Transverse colon (tissue), 4 donors: Measurements from ENCODE around the gene MARCHF9. TPM values are rescaled to one million over a fixed set of nuclear protein-coding genes. Genes with fewer than 3 reads are reported as not detected.

Experiments used
- DNase-seq: peaks from one replicate; pipeline ENCODE4 v3.0.0-alpha.2; 2019
- H3K27ac ChIP-seq, 4 donors: fragments of 200-600 bp; sonication (generic); 2 replicates each; pipeline ENCODE4 v1.5.1; 2016 to 2018; ENCODE audit warnings: inconsistent platforms in 4 of 4
- H3K27me3 ChIP-seq: fragments of 200-600 bp; sonication (generic); 2 replicates; pipeline ENCODE4 v1.5.1; 2017; ENCODE audit warnings: inconsistent platforms
- H3K36me3 ChIP-seq, 4 donors: fragments of 200-600 bp; sonication (generic); 2 replicates each; pipeline ENCODE4 v1.5.1; 2017 to 2019; ENCODE audit warnings: inconsistent platforms in 4 of 4
- H3K4me1 ChIP-seq, 4 donors: fragments of 200-600 bp; sonication (generic); 2 replicates each; pipeline ENCODE4 v1.5.1; 2017 to 2020; ENCODE audit warnings: inconsistent platforms in 4 of 4
- H3K4me3 ChIP-seq, 4 donors: fragments of 200-600 bp; sonication (generic); 1 replicate in 1 of 4; 2 replicates in 3 of 4; pipeline versions ENCODE4 v1.5.1 to v1.6.1; 2017 to 2019; ENCODE audit warnings: inconsistent platforms in 4 of 4
- H3K9me3 ChIP-seq, 2 donors: fragments of 200-600 bp; sonication (generic); 2 replicates each; pipeline ENCODE4 v1.5.1; 2017 to 2019; ENCODE audit warnings: inconsistent platforms in 2 of 2
- CTCF ChIP-seq, 5 experiments: fragments of 200-600 bp in 3 of 5; fragments of 450-650 bp in 2 of 5; sonication (generic) in 3 of 5; IDR thresholded peaks; 1 replicate in 2 of 5; 2 replicates in 3 of 5; pipeline ENCODE4 v1.5.1; 2016 to 2017; ENCODE audit warnings: antibody characterized with exemption in 5 of 5, inconsistent platforms in 3 of 5, mild to moderate bottlenecking in 2 of 5, moderate library complexity in 1 of 5
- EP300 ChIP-seq: sonication (generic); formaldehyde crosslinking; IDR thresholded peaks from one replicate; pipeline ENCODE4 v1.6.1; 2017; ENCODE audit warnings: antibody characterized with exemption, low read depth
- POLR2A ChIP-seq: fragments of 450-650 bp; IDR thresholded peaks from one replicate; pipeline ENCODE4 v1.6.1; 2016; ENCODE audit warnings: antibody characterized with exemption, mild to moderate bottlenecking, moderate library complexity
- POLR2AphosphoS5 ChIP-seq, 3 donors: sonication (generic); formaldehyde crosslinking; IDR thresholded peaks; one replicate each; pipeline ENCODE4 v1.6.1; 2016; ENCODE audit warnings: antibody characterized with exemption in 3 of 3
- WGBS, 2 donors: methylation state at CpG; one replicate each; pipeline ENCODE4 v1.1.5; 2018; ENCODE audit warnings: low coverage in 1 of 2; 5-methylcytosine and 5-hydroxymethylcytosine counted together
- in situ Hi-C, 4 donors: fragments of 200-750 bp; cut with MboI; loops; one replicate each; pipeline versions ENCODE4 v1.15.0 to v1.15.1; 2017; ENCODE audit warnings: low sequenced_read_pairs in 3 of 4, low pct_ligation_motif_present in 1 of 4, low pct_unique_long_range_greater_than_20kb in 1 of 4
- intact Hi-C: fragments of 100-400 bp; cut with DNase I; formaldehyde crosslinking; loops from one replicate; pipeline ENCODE4 v1.15.1; 2023; ENCODE audit warnings: low total_unique reads
- total RNA-seq, 4 donors: library from RNA; depleted of rRNA; stranded (reverse); fragments of >200 nt; gene quantifications; one replicate each; pipeline ENCODE4 v1.1.0, GENCODE V29; 2016

Gene MARCHF9
- total RNA-seq, 4 donors from 2014 or later = 1.5 to 24.1 (median 9.5) TPM

DNA sequence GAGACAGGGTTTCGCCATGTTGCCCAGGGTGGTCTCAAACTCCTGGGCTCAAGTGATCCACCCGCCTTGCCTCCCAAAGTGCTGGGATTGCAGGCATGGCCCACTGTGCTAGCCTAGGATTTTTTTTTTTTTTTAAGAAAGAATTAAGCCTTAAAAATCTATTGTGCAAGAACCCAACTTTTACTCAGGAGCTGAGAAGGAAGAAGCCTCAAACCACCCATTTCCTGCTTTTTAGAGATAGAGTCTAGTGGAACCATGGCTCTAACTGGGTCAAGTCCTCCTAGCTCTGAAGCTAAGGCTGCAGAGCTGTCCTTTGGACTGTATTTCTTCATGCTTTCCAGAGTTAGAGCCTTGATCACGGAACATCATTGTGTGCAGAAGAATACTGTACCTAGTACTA is 26.3 kb downstream of the MARCHF9 start:
- H3K9me3 ChIP-seq = no peaks in the 10 kb centered on the region
- H3K27ac ChIP-seq = peak overlapping the region in 1 of 4 donors; percentile 35
- in situ Hi-C loops = no loop called here
- DNase-seq = no peak
- H3K36me3 ChIP-seq = peaks cover 0 to 6% (median 3%) of the 10 kb centered on the region in 4 donors
- H3K4me3 ChIP-seq = no peak overlapping the region
- WGBS, 2 donors = 81 to 94% methylated on average over 3 of the region's 3 CpGs
- no peak for TF ChIP-seq POLR2A
- TF ChIP-seq POLR2AphosphoS5 (IDR thresholded peaks at IDR 0.05) = no peak
- TF ChIP-seq CTCF (IDR thresholded peaks at IDR 0.05) = no peak
- TF ChIP-seq EP300 = no peak
- intact Hi-C loops = no loop called here
- H3K27me3 ChIP-seq = no peaks in the 10 kb centered on the region
- peaks cover 11 to 21% (median 14%) of the 10 kb centered on the region in 4 donors for H3K4me1 ChIP-seq

DNA sequence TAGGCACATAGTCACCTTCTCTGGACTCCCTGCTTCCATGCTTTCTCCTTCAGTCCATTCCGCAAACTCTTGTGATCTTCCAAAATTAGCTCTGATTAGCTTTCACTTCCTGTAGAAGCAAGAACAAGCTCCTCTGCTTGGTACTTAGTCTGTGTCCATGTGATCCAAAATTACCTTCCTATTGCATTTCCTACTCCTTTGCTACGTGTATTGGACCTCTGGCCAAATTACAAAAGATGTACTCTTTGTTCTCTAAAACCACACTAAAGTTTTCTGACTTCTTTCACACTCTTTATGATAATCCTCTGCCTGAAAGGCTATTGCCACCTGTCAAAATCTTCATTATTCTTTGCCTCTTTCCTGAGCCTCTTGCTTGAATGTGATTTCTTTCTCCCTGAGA is 26.9 kb downstream of the MARCHF9 start:
- intact Hi-C loops = loop anchor here (1.0 kb wide), 1 partner anchor 124 kb away; no protein-coding TSS in a partner anchor
- WGBS, 2 donors = 66 to 73% methylated on average over 2 of the region's 2 CpGs
- peak overlapping the region in 2 of 4 donors; percentile 35 to 84 for H3K27ac ChIP-seq

GRCh38 chr12:57782243-57782607 is 27.3 kb downstream of the MARCHF9 start:
- H3K36me3 ChIP-seq = peaks cover 0 to 15% (median 7%) of the 10 kb centered on the region in 4 donors
- peak overlapping the region in 2 of 4 donors; percentile 78 to 84 for H3K27ac ChIP-seq
- peaks cover 11 to 21% (median 14%) of the 10 kb centered on the region in 4 donors for H3K4me1 ChIP-seq
- intact Hi-C loops (loop anchor here (1.0 kb wide), 1 partner anchor 123 kb away; no protein-coding TSS in a partner anchor), in situ Hi-C loops (no loop called here)
- peak overlapping the region in 1 of 4 donors; percentile 90 for H3K4me3 ChIP-seq
- no peak for DNase-seq
- no peaks in the 10 kb centered on the region for H3K9me3 ChIP-seq
- TF ChIP-seq CTCF (IDR thresholded peaks at IDR 0.05) = no peak
- TF ChIP-seq POLR2AphosphoS5 (IDR thresholded peaks at IDR 0.05) = no peak
- TF ChIP-seq POLR2A = no peak
- no peak for TF ChIP-seq EP300
- no peaks in the 10 kb centered on the region for H3K27me3 ChIP-seq
- WGBS, 2 donors = 16 to 30% methylated on average over 2 to 4 of the region's 4 CpGs

More for the DNA sequence above, 26.9 kb downstream of the MARCHF9 start:
- H3K4me1 ChIP-seq = peaks cover 11 to 21% (median 14%) of the 10 kb centered on the region in 4 donors
- TF ChIP-seq EP300 (no peak), CTCF (IDR thresholded peaks at IDR 0.05) (no peak), POLR2AphosphoS5 (IDR thresholded peaks at IDR 0.05) (no peak), POLR2A (no peak)
- H3K9me3 ChIP-seq = no peaks in the 10 kb centered on the region
- peaks cover 0 to 11% (median 5%) of the 10 kb centered on the region in 4 donors for H3K36me3 ChIP-seq
- no peak for DNase-seq
- no peak overlapping the region for H3K4me3 ChIP-seq
- H3K27me3 ChIP-seq = no peaks in the 10 kb centered on the region
- in situ Hi-C loops = no loop called here

DNA sequence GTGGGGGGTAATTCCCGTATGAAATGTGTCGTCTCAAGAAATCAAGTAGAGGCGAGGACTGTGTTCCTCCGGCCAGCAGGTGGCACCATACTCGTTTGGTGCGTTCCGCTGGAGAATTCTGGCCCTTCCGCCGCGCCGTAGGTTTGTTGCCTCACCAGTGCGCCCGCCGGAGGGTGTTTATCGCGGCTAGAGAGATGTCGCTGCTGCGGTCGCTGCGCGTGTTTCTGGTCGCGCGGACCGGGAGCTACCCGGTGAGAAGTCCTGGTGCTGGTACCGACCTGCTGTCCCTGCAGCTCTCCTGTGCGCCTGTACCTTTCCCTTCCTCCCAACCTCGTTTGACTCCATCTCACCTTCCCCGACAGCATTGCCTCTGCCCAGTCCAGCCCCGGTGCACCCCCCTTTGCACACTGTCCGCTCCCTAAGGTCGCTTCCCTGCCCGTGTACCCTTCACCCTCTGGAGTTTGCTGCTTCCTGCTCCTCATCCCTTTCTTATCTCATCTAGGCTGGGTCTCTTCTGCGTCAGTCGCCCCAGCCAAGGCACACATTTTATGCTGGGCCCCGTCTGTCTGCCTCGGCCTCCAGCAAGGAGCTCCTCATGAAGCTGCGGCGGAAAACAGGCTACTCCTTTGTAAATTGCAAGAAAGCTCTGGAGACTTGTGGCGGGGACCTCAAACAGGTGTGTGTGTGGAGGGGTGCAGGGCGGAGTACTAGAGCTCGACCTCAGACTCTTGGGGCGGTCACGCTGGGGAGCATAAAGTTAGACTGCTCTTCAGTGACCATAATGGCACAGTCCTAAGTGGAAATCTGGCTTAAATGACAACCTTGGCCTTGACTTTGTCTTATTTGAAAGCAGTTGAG is 27.9 kb downstream of the MARCHF9 start, which contains the start of gene TSFM:
Gene TSFM, plus strand, starts transcription at position 180 of the 858 bp plus-strand sequence. Its CDS starts 15 bp downstream, at position 195.
- Histone ChIP-seq H3K4me3 (peak within 1 kb of the TSS; percentile 77 to 98 (median 87)), H3K9me3 (no peaks in the 10 kb centered on the region), H3K36me3 (peaks cover 0 to 21% (median 10%) of the 10 kb centered on the region in 4 donors), H3K27me3 (no peaks in the 10 kb centered on the region), H3K27ac (peak within 1 kb of the TSS; percentile 76 to 84 (median 79)), H3K4me1 (peaks cover 11 to 21% (median 14%) of the 10 kb centered on the region in 4 donors)
- intact Hi-C loops = loop anchor here (1.0 kb wide), 1 partner anchor 122 kb away; no protein-coding TSS in a partner anchor
- in situ Hi-C loops = no loop called here
- peak; percentile 97 for DNase-seq
- 0 to 1% methylated on average over 7 to 44 of the region's 45 CpGs for WGBS, 2 donors
- TF ChIP-seq POLR2A (peak; percentile 70), EP300 (no peak), CTCF (IDR thresholded peaks at IDR 0.05) (peak; percentile 90 to 95 (median 95)), POLR2AphosphoS5 (IDR thresholded peaks at IDR 0.05) (peak; percentile 89 to 90 (median 89))
